Measurements from ENCODE around the gene GALK2.
A peak's percentile ranks its signal among the peaks of the same experiment; 100 is the strongest.
"Not testable (repeated sequence)": the region's sequence is repeated elsewhere in the genome, so short reads cannot be mapped to it uniquely, and the experiment has no call there.

Gene GALK2

DNA sequence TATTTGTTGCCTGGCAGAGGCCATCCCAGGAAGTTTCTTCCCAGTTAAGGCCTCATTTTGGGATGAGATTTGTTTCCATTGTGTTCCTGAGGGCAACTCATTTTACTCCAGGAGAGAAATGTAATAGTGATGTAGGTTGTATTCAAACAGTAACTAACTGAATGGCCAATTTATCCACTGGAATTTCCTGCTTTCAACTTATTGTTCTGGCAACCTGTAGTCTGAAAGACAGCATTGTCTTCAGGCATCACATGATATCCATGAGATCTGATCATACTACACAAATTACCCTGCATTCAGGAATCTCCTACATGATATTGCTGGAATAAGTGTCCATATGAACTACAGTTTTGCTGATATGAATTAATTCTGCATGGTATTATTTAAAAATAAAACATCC is 173.5 kb downstream of the GALK2 start:
- no peak for DNase-seq (ENCODE audit: low read depth)
- no peak overlapping the region for H3K4me3 ChIP-seq (ENCODE audit: low read depth, low read length)
- TF ChIP-seq, protein P1, sequence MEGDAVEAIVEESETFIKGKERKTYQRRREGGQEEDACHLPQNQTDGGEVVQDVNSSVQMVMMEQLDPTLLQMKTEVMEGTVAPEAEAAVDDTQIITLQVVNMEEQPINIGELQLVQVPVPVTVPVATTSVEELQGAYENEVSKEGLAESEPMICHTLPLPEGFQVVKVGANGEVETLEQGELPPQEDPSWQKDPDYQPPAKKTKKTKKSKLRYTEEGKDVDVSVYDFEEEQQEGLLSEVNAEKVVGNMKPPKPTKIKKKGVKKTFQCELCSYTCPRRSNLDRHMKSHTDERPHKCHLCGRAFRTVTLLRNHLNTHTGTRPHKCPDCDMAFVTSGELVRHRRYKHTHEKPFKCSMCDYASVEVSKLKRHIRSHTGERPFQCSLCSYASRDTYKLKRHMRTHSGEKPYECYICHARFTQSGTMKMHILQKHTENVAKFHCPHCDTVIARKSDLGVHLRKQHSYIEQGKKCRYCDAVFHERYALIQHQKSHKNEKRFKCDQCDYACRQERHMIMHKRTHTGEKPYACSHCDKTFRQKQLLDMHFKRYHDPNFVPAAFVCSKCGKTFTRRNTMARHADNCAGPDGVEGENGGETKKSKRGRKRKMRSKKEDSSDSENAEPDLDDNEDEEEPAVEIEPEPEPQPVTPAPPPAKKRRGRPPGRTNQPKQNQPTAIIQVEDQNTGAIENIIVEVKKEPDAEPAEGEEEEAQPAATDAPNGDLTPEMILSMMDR (IDR thresholded peaks at IDR 0.05; ENCODE audit: control insufficient read depth, extremely low read depth, insufficient read depth) = no peak

GRCh38 chr15:49354439-49354838 is 184.4 kb downstream of the GALK2 start:
- not testable (repeated sequence) for DNase-seq (ENCODE audit: low read depth); H3K4me3 ChIP-seq (ENCODE audit: low read depth, low read length)

GRCh38 chr15:49361370-49361769 is 191.3 kb downstream of the GALK2 start:
- no peak for DNase-seq (ENCODE audit: low read depth)
- TF ChIP-seq, protein P1 (IDR thresholded peaks at IDR 0.05; ENCODE audit: control insufficient read depth, extremely low read depth, insufficient read depth) = no peak
- H3K4me3 ChIP-seq (ENCODE audit: low read depth, low read length) = no peak overlapping the region

- no peak overlapping the region for H3K4me3 ChIP-seq (ENCODE audit: low read depth, low read length)
- no peak for DNase-seq (ENCODE audit: low read depth)
- TF ChIP-seq, protein P1 (IDR thresholded peaks at IDR 0.05; ENCODE audit: control insufficient read depth, extremely low read depth, insufficient read depth) = no peak
Observed at GRCh38 chr15:49366496-49366895, 196.4 kb downstream of the GALK2 start.

- TF ChIP-seq, protein P1 (IDR thresholded peaks at IDR 0.05; ENCODE audit: control insufficient read depth, extremely low read depth, insufficient read depth) = peak; percentile 43
- DNase-seq (ENCODE audit: low read depth) = peak; percentile 14
- H3K4me3 ChIP-seq (ENCODE audit: low read depth, low read length) = no peak overlapping the region
Observed at GRCh38 chr15:49370782-49371181, 200.7 kb downstream of the GALK2 start.

- TF ChIP-seq, protein P1 (IDR thresholded peaks at IDR 0.05; ENCODE audit: control insufficient read depth, extremely low read depth, insufficient read depth) = no peak
- DNase-seq (ENCODE audit: low read depth) = no peak
- no peak overlapping the region for H3K4me3 ChIP-seq (ENCODE audit: low read depth, low read length)
Observed at GRCh38 chr15:49372366-49372765, 202.3 kb downstream of the GALK2 start.

GRCh38 chr15:49379996-49380395 is 209.9 kb downstream of the GALK2 start:
- TF ChIP-seq, protein P1 (IDR thresholded peaks at IDR 0.05; ENCODE audit: control insufficient read depth, extremely low read depth, insufficient read depth) = no peak
- no peak overlapping the region for H3K4me3 ChIP-seq (ENCODE audit: low read depth, low read length)
- DNase-seq (ENCODE audit: low read depth) = no peak

Measured in LNCaP clone FGC (cell line).